Endothelial cell of umbilical vein (primary cell): Measurements from ENCODE around the gene NFATC2IP. TPM values are rescaled to one million over a fixed set of nuclear protein-coding genes. Genes with fewer than 3 reads are reported as not detected.

Source experiments
- BruUV-seq: library from RNA; stranded (reverse); fragments of 400-500 nt; replicated peaks from 2 replicates; lab custom pipeline; 2021; lab: Mats Ljungman, UMichigan
- CTCF ChIA-PET: fragments of 300-600, 350-600 bp; sonication (Branson Sonifier 250); formaldehyde crosslinking; loops from one replicate; lab custom pipeline; 2021; ENCODE audit warnings: antibody characterized with exemption, inconsistent platforms; lab: Charles Lee
- POLR2A ChIA-PET: fragments of 300-600, 350-600 bp; sonication (Branson Sonifier 250); formaldehyde crosslinking; loops from one replicate; lab custom pipeline; 2021; ENCODE audit warnings: antibody characterized with exemption, inconsistent platforms; lab: Charles Lee
- DNase-seq: peaks from one replicate; pipeline ENCODE4 v3.0.0-alpha.2; 2011; ENCODE audit warnings: low read depth, low spot score
- FAIRE-seq: peaks from 2 replicates; lab custom pipeline; 2011; peaks lifted over from hg19 to GRCh38; lab: Jason Lieb, UNC
- H2AFZ ChIP-seq: 2 replicates; pipeline ENCODE4 v1.6.0; 2012; ENCODE audit warnings: low read depth, low read length, control low read depth, inconsistent platforms
- H3K27ac ChIP-seq: 2 replicates; pipeline ENCODE4 v1.5.1; 2011; ENCODE audit warnings: low read depth, mild to moderate bottlenecking, control low read depth, low read length, moderate library complexity; ENCODE audit not compliant: insufficient read depth
- H3K27me3 ChIP-seq, 2 experiments: 2 replicates each; pipeline versions ENCODE4 v1.6.0 to v1.6.1; 2011; ENCODE audit warnings: low read length in 2 of 2, mixed read lengths in 1 of 2; ENCODE audit not compliant: control insufficient read depth in 2 of 2, insufficient read depth in 2 of 2
- H3K36me3 ChIP-seq, 2 experiments: 2 replicates in 1 of 2; 3 replicates in 1 of 2; pipeline ENCODE4 v1.5.1; 2011; ENCODE audit warnings: low read length in 2 of 2, mild to moderate bottlenecking in 1 of 2, moderate library complexity in 1 of 2; ENCODE audit not compliant: control insufficient read depth in 2 of 2, insufficient read depth in 2 of 2; ENCODE audit errors: extremely low read depth in 1 of 2
- H3K4me1 ChIP-seq: 3 replicates; pipeline ENCODE4 v1.5.1; 2011; ENCODE audit warnings: mild to moderate bottlenecking, low read length; ENCODE audit not compliant: control insufficient read depth, insufficient read depth; ENCODE audit errors: extremely low read depth
- H3K4me2 ChIP-seq: 2 replicates; pipeline ENCODE4 v1.6.1; 2011; ENCODE audit warnings: low read length, control low read depth, mixed read lengths; ENCODE audit not compliant: insufficient read depth
- H3K4me3 ChIP-seq, 3 experiments: fragments of 200-600 bp in 1 of 3; sonication (generic), shearing (Covaris generic) in 1 of 3; replicated peaks in 1 of 3; 2 replicates each; pipeline ENCODE4 v1.5.1; 2011 to 2016; ENCODE audit warnings: control low read depth in 3 of 3, low read length in 3 of 3, mild to moderate bottlenecking in 2 of 3, inconsistent platforms in 1 of 3, low read depth in 1 of 3, moderate library complexity in 1 of 3; ENCODE audit not compliant: insufficient read depth in 1 of 3
- H3K79me2 ChIP-seq: 2 replicates; pipeline ENCODE4 v1.6.0; 2012; ENCODE audit warnings: low read length, inconsistent platforms; ENCODE audit not compliant: control insufficient read depth, insufficient read depth
- H3K9ac ChIP-seq: replicated peaks from 2 replicates; pipeline ENCODE3; 2011; ENCODE audit warnings: low read length, control low read depth; ENCODE audit not compliant: insufficient read depth; ENCODE audit errors: extremely low read depth
- H3K9me1 ChIP-seq: replicated peaks from 3 replicates; pipeline ENCODE4 v1.6.0; 2011; ENCODE audit warnings: mild to moderate bottlenecking, low read length; ENCODE audit not compliant: control insufficient read depth, insufficient read depth; ENCODE audit errors: extremely low read depth
- H3K9me3 ChIP-seq: replicated peaks from 2 replicates; pipeline ENCODE4 v1.5.1; 2012; ENCODE audit warnings: low read length, inconsistent platforms; ENCODE audit not compliant: control insufficient read depth, insufficient read depth
- H4K20me1 ChIP-seq: replicated peaks from 2 replicates; pipeline ENCODE3; 2011; ENCODE audit warnings: mild to moderate bottlenecking, low read length; ENCODE audit not compliant: control insufficient read depth, insufficient read depth; ENCODE audit errors: extremely low read depth
- EZH2 ChIP-seq: IDR thresholded peaks from 2 replicates; pipeline ENCODE4 v1.6.1; 2012; ENCODE audit warnings: borderline replicate concordance, low read depth, mild to moderate bottlenecking, moderate library complexity, low read length, inconsistent platforms; ENCODE audit not compliant: severe bottlenecking
- FOS ChIP-seq: IDR thresholded peaks from 2 replicates; pipeline ENCODE4 v1.6.1; 2011; ENCODE audit warnings: mild to moderate bottlenecking, low read length, moderate library complexity, borderline replicate concordance; ENCODE audit not compliant: insufficient read depth
- GATA2 ChIP-seq: IDR thresholded peaks from 2 replicates; pipeline ENCODE4 v1.7.0; 2011; ENCODE audit warnings: low read depth, mild to moderate bottlenecking, moderate library complexity, mixed read lengths, low read length; ENCODE audit not compliant: insufficient read length, insufficient read depth
- JUN ChIP-seq: IDR thresholded peaks from 2 replicates; pipeline ENCODE4 v1.6.1; 2011; ENCODE audit warnings: borderline replicate concordance, low read depth; ENCODE audit not compliant: insufficient read length, insufficient read depth
- MYC ChIP-seq: IDR thresholded peaks from one replicate; pipeline ENCODE4 v1.6.1; 2011; ENCODE audit warnings: mild to moderate bottlenecking, low read depth, low read length
- POLR2A ChIP-seq: IDR thresholded peaks from 2 replicates; pipeline ENCODE4 v1.6.1; 2012; ENCODE audit warnings: low read depth, mild to moderate bottlenecking, control low read depth, low read length
- POLR2AphosphoS5 ChIP-seq: IDR thresholded peaks from 2 replicates; pipeline ENCODE4 v1.6.1; 2012; ENCODE audit warnings: low read depth, mild to moderate bottlenecking, control low read depth, low read length, moderate library complexity; ENCODE audit not compliant: insufficient read depth
- dilution Hi-C: fragments of 300-500 bp; cut with MboI; formaldehyde crosslinking; loops from one replicate; pipeline ENCODE4 v1.15.0; 2019; ENCODE audit warnings: low sequenced_read_pairs; ENCODE audit not compliant: extremely low pct_ligation_motif_present
- intact Hi-C: fragments of 100-400 bp; cut with micrococcal nuclease; formaldehyde crosslinking; loops from one replicate; pipeline ENCODE4 v1.10.0; 2022
- polyA plus RNA-seq, 4 experiments: library from polyadenylated mRNA; depleted of rRNA in 3 of 4; stranded (reverse) in 3 of 4; unstranded in 1 of 4; fragments of >200 nt; gene quantifications; 2 replicates each; pipeline versions ENCODE4 v1.2.1 to v1.2.3, GENCODE V29; 2011 to 2012; ENCODE audit warnings: missing spikeins in 1 of 4
- total RNA-seq: library from RNA; stranded (reverse); gene quantifications from 2 replicates; pipeline ENCODE4 v1.2.3, GENCODE V29; 2021
- TF ChIP-seq, protein P1 (sequence below): IDR thresholded peaks from 2 replicates; pipeline ENCODE4 v1.6.1; 2011; ENCODE audit not compliant: insufficient read depth, insufficient read length
- TF ChIP-seq, protein P2 (sequence below), 2 donors: IDR thresholded peaks; 1 replicate in 1 of 2; 2 replicates in 1 of 2; pipeline ENCODE4 v1.5.1; 2011; ENCODE audit warnings: low read length in 2 of 2, mild to moderate bottlenecking in 2 of 2, moderate library complexity in 2 of 2, control low read depth in 1 of 2, inconsistent platforms in 1 of 2, low read depth in 1 of 2; ENCODE audit not compliant: insufficient read depth in 1 of 2; ENCODE audit errors: extremely low read depth in 1 of 2

Gene NFATC2IP
- total and polyA plus RNA-seq, 2 donors (not counting 3 experiments of a cell fraction or from before 2014, with no cell fraction given) = 64.1 to 69.6 TPM

GRCh38 chr16:28943281-28943680 is 7.5 kb upstream of the NFATC2IP start:
- BruUV-seq = no TSS peak
- dilution Hi-C loops = no loop called here
- Histone ChIP-seq H3K27me3 (no peaks in the 10 kb centered on the region), H3K36me3 (no peaks in the 10 kb centered on the region), H3K4me2 (no peak overlapping the region), H3K9me1 (no peaks in the 10 kb centered on the region), H3K4me1 (peaks cover 4% of the 10 kb centered on the region), H2AFZ (no peak overlapping the region), H3K27ac (no peak overlapping the region), H4K20me1 (no peaks in the 10 kb centered on the region), H3K9ac (no peak overlapping the region), H3K9me3 (no peaks in the 10 kb centered on the region), H3K4me3 (no peak overlapping the region), H3K79me2 (no peaks in the 10 kb centered on the region)
- TF ChIP-seq GATA2 (no peak), POLR2AphosphoS5 (no peak), POLR2A (no peak), EZH2 (no peak), JUN (no peak), FOS (no peak), MYC (no peak)
- TF ChIP-seq, protein P1, sequence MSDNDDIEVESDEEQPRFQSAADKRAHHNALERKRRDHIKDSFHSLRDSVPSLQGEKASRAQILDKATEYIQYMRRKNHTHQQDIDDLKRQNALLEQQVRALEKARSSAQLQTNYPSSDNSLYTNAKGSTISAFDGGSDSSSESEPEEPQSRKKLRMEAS = no peak
- TF ChIP-seq, protein P2, sequence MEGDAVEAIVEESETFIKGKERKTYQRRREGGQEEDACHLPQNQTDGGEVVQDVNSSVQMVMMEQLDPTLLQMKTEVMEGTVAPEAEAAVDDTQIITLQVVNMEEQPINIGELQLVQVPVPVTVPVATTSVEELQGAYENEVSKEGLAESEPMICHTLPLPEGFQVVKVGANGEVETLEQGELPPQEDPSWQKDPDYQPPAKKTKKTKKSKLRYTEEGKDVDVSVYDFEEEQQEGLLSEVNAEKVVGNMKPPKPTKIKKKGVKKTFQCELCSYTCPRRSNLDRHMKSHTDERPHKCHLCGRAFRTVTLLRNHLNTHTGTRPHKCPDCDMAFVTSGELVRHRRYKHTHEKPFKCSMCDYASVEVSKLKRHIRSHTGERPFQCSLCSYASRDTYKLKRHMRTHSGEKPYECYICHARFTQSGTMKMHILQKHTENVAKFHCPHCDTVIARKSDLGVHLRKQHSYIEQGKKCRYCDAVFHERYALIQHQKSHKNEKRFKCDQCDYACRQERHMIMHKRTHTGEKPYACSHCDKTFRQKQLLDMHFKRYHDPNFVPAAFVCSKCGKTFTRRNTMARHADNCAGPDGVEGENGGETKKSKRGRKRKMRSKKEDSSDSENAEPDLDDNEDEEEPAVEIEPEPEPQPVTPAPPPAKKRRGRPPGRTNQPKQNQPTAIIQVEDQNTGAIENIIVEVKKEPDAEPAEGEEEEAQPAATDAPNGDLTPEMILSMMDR (IDR thresholded peaks at IDR 0.05; ENCODE audit: extremely low read depth in 1 of 2, insufficient read depth in 1 of 2, low read depth in 1 of 2, low read length in 2 of 2) = no peak
- intact Hi-C loops = no loop called here
- ChIA-PET CTCF (interaction anchor here (1.5 to 4.3 kb wide), 4 partner anchors 11 to 70 kb away, joined by 5 to 55 read pairs (median 18); partner anchors contain the start of genes CD19 and RABEP2), POLR2A (no interaction called here)
- DNase-seq (no peak), FAIRE-seq (no peak)
